Fibroblast of villous mesenchyme (primary cell): Measurements from ENCODE around the gene PPP1R7. TPM values are rescaled to one million over a fixed set of nuclear protein-coding genes. Genes with fewer than 3 reads are reported as not detected.

Source experiments
- DNase-seq: peaks from one replicate; pipeline ENCODE4 v3.0.0-alpha.2; 2010; ENCODE audit warnings: low read depth
- H3K4me3 ChIP-seq: 2 replicates; pipeline ENCODE4 v1.5.1; 2011; ENCODE audit warnings: low read depth, mild to moderate bottlenecking, low read length
- total RNA-seq: library from RNA; depleted of rRNA; stranded (reverse); fragments of >200 nt; gene quantifications from 2 replicates; pipeline ENCODE4 v1.2.3, GENCODE V29; 2012
- TF ChIP-seq, protein P1 (sequence below): IDR thresholded peaks from 2 replicates; pipeline ENCODE4 v1.5.1; 2012; ENCODE audit warnings: low read depth, mild to moderate bottlenecking, low read length; ENCODE audit not compliant: insufficient read depth

The PPP1R7 gene
- total RNA-seq, 1 donor = 78.2 TPM

DNA sequence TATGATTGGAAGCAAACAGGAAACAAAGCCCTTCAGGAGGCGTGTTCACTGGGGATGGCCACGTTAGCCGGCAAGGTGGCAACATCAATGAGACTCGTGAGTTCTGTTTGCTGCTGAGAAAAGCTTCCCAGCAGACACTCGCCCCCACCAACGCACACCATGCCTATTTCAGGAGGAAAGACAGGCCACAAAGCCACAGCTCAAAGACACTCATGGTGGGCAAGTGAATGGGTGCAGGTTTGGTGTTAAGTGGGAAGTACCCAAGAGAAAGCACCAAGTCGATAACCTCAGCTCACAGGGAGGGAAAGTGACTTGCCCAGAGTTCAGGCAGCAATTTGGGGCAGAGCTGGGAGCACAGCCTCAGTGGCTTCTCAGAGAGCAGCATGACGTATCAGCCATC, 37.7 kb upstream of the PPP1R7 start:
- no peak overlapping the region for H3K4me3 ChIP-seq
- TF ChIP-seq, protein P1, sequence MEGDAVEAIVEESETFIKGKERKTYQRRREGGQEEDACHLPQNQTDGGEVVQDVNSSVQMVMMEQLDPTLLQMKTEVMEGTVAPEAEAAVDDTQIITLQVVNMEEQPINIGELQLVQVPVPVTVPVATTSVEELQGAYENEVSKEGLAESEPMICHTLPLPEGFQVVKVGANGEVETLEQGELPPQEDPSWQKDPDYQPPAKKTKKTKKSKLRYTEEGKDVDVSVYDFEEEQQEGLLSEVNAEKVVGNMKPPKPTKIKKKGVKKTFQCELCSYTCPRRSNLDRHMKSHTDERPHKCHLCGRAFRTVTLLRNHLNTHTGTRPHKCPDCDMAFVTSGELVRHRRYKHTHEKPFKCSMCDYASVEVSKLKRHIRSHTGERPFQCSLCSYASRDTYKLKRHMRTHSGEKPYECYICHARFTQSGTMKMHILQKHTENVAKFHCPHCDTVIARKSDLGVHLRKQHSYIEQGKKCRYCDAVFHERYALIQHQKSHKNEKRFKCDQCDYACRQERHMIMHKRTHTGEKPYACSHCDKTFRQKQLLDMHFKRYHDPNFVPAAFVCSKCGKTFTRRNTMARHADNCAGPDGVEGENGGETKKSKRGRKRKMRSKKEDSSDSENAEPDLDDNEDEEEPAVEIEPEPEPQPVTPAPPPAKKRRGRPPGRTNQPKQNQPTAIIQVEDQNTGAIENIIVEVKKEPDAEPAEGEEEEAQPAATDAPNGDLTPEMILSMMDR = no peak
- no peak for DNase-seq

DNA sequence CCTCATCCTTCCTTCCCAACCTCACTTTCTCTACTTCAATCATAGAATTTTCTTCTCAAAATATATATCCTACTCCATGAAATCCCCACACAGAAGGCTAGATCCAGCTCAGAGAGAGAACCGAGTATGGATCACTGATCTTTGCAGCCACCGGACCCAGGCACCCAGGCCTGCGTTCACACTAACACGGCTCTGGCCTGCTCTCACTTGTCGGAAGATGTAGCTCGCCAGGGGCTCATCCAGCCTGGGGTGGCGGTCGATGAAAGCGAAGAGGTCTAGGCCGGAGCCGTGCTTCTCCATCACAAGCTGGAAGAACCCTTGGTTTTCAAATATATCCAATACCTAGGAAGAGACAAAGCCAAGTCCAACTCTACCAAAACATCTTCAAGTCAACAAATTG, 35.4 kb upstream of the PPP1R7 start:
- no peak for DNase-seq
- H3K4me3 ChIP-seq = no peak overlapping the region
- TF ChIP-seq, protein P1 = no peak

- TF ChIP-seq, protein P1 = no peak
- DNase-seq = no peak
- no peak overlapping the region for H3K4me3 ChIP-seq
Observed at GRCh38 chr2:241115361-241115760, 34.9 kb upstream of the PPP1R7 start.

DNA sequence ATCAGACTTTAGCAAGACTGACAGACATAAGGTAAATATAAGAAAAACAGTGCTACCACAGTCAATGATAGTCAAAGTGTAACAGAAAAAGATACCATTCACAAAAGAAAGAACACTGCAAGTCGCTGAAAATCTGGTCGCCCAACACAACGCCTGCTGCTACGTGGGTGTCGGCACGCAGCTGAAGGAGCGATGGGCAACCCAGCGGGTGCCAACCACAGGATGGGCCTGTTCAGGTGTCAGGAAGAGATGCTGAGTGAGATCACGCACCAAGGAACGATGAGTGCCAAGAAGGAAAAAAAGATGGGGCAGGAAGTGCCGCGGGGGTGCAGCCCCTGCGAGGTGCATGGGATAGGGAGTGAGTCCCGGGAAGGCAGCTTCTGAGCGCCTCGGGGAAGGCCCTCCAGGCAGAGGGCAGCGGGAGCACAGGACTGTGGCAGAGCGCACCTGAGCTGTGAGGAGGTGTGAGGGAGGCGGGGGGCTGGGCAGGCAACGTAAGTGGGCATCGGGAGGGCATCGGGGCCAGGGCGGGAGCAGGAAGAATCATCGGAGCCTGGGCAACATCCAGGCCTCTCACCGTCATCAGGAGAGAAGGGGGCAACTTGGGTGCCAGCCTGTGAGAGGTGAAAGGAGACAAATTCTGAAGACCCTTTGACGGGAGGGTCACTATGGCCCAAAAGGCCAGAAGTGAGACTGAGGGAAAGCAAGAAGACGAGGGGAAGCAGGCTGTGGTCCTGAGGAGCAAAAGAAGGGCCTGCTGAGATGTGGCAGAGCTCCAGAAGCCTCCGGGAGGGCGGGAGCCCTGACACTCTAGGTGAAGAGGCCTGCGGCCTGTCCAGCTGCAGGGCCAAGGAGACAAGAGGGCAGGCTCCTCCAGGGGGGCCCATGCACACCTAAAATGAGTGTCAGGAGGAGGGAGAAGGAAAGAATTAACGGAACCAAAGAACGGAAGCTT, 33.4 kb upstream of the PPP1R7 start:
- no peak overlapping the region for H3K4me3 ChIP-seq
- DNase-seq = no peak
- TF ChIP-seq, protein P1 = no peak

- DNase-seq = no peak
- TF ChIP-seq, protein P1 = no peak
- no peak overlapping the region for H3K4me3 ChIP-seq
Observed at GRCh38 chr2:241118737-241119505, 31.3 kb upstream of the PPP1R7 start.

DNA sequence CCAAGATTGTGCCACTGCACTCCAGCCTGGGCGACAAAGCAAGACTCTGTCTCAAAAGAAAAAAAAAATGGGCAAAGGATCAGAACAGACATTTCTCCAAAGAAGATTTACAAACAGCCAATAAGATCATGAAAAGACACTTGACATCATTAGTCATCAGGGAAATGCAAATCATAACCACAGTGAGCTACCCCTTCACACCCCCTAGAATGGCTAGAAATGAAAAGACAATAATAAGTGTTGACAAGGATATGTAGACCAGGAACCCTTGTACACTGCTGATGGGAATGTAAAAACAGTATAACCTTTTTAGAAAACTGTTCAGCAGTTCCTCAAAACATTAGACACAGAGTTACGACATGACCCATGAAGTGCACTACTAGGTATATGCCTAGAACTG, 29.8 kb upstream of the PPP1R7 start:
- TF ChIP-seq, protein P1 = no peak
- no peak for DNase-seq
- no peak overlapping the region for H3K4me3 ChIP-seq
